ENCODE results near the gene FRMD4B. TPM values are rescaled to one million over a fixed set of nuclear protein-coding genes. Genes with fewer than 3 reads are reported as not detected.

The FRMD4B gene
- total RNA-seq, 2 donors from 2014 or later = 30.6 to 37.8 TPM

DNA sequence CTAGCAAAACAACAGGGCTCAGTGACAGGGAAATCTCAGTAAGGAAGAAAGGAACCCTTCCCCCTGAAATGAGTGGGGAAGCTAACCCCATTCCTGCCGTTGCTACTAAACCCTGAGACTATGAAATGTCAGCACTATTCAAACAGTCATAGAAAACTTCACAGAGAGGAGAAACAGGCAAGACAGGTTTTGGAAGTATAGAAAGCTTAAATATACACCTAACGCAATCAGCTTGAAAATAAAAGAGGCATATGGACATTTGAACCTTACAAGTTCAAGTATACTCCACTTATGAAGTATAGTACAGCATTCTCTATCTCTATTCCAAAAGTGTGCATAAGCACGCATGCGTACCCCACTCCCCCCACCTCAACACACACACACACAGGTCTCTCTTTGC lies 17.6 kb upstream of the FRMD4B start:
- peaks cover 0 to 7% of the 10 kb centered on the region in 2 donors for H3K9me3 ChIP-seq
- no peak overlapping the region for H3K27ac ChIP-seq
- peaks cover 0 to 16% of the 10 kb centered on the region in 2 donors for H3K4me1 ChIP-seq
- DNase-seq (ENCODE audit: low spot score) = no peak
- TF ChIP-seq, protein P1, sequence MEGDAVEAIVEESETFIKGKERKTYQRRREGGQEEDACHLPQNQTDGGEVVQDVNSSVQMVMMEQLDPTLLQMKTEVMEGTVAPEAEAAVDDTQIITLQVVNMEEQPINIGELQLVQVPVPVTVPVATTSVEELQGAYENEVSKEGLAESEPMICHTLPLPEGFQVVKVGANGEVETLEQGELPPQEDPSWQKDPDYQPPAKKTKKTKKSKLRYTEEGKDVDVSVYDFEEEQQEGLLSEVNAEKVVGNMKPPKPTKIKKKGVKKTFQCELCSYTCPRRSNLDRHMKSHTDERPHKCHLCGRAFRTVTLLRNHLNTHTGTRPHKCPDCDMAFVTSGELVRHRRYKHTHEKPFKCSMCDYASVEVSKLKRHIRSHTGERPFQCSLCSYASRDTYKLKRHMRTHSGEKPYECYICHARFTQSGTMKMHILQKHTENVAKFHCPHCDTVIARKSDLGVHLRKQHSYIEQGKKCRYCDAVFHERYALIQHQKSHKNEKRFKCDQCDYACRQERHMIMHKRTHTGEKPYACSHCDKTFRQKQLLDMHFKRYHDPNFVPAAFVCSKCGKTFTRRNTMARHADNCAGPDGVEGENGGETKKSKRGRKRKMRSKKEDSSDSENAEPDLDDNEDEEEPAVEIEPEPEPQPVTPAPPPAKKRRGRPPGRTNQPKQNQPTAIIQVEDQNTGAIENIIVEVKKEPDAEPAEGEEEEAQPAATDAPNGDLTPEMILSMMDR (IDR thresholded peaks at IDR 0.05) = no peak
- H3K27me3 ChIP-seq = no peaks in the 10 kb centered on the region
- no peak overlapping the region for H3K4me3 ChIP-seq
- no peaks in the 10 kb centered on the region for H3K36me3 ChIP-seq

DNA sequence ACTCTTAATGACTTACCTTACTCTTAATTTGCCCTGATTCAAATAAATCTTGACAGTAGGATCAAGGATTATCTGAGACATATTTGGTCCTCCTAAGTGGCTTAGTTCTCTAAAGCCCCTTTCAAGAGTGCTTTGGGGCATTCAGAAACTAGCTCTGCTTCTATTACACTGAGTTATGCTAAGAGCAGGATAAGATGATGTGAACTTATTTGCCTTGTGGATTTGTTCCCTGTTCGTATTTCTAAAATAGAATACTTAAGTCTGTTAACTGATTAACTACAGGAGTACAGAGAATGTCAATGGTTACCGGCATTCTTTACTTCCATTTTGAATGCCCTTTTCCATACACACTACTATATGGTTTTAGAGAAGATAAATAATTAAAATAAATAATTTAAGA lies 14.8 kb upstream of the FRMD4B start:
- DNase-seq (ENCODE audit: low spot score) = no peak
- no peaks in the 10 kb centered on the region for H3K36me3 ChIP-seq
- TF ChIP-seq, protein P1 (IDR thresholded peaks at IDR 0.05) = no peak
- H3K4me1 ChIP-seq = peaks cover 0 to 5% of the 10 kb centered on the region in 2 donors
- no peaks in the 10 kb centered on the region for H3K27me3 ChIP-seq
- peak overlapping the region in 1 of 2 donors; percentile 37 for H3K27ac ChIP-seq
- no peak overlapping the region for H3K4me3 ChIP-seq
- H3K9me3 ChIP-seq = peaks cover 0 to 15% of the 10 kb centered on the region in 2 donors

DNA sequence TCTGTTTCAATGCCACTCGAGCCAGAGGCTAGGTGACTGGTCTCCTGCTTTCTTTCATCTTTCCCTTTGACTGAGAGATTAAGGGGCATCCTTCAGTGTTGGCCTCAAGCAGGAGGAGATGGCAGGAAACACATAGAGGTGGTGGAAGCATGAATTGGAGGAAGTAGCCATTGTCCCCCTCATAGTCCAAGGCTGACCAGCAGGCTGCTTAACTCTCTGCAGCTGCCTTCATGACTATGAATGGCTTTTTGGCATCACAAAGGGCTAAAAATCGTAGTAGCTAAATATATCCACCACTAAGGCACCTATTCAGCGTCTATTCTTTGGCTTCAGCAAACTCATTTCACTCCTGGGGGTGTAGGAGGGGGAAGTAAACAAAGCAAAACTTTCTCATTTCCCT lies 7.0 kb upstream of the FRMD4B start:
- Histone ChIP-seq H3K36me3 (no peaks in the 10 kb centered on the region), H3K9me3 (peaks cover 0 to 8% of the 10 kb centered on the region in 2 donors), H3K27ac (no peak overlapping the region), H3K27me3 (no peaks in the 10 kb centered on the region), H3K4me1 (peaks cover 0 to 31% of the 10 kb centered on the region in 2 donors), H3K4me3 (no peak overlapping the region)
- no peak for DNase-seq (ENCODE audit: low spot score)
- TF ChIP-seq, protein P1 (IDR thresholded peaks at IDR 0.05) = no peak

DNA sequence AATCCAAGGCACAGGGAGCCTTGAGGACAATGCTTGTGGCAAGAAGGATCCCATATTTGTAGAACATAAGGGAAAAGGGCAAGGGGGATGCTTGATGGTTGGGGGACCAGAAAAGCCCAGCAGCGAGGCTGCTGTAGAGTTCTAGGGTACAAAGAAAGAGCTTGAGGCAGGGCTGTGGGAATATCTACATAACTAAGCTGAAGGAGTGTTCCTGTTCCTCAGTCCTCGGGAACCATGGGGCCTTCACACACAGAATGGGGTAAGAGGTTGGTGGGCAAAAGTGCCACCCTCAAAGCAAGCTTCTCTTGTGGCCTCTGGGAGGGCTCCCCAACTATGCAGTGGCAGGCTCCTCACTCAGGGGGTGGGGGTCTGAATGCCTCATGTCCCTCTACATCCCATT lies 6.5 kb upstream of the FRMD4B start:
- TF ChIP-seq, protein P1 (IDR thresholded peaks at IDR 0.05) = no peak
- no peak overlapping the region for H3K4me3 ChIP-seq
- peaks cover 0 to 8% of the 10 kb centered on the region in 2 donors for H3K9me3 ChIP-seq
- DNase-seq (ENCODE audit: low spot score) = no peak
- H3K27me3 ChIP-seq = no peaks in the 10 kb centered on the region
- H3K4me1 ChIP-seq = peaks cover 0 to 31% of the 10 kb centered on the region in 2 donors
- no peak overlapping the region for H3K27ac ChIP-seq
- H3K36me3 ChIP-seq = no peaks in the 10 kb centered on the region

DNA sequence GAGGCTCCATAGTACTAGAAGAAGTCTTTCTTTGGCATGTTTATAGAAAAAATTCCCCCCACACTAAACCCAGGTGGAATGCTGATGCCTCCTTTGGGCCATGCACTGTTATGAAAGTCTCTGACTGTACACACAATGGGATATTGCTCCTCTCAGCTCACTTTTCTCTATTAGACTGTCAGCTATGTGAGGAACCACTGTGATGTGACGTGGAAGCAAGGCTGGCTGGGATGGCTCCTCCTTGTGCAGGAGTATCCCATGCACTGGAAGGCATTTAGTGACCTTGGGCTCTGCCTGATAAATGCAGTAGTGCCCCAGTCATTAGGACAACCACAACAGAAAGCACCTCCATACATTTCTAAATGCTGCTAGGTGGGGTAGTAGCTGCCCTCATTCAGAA lies 5.7 kb upstream of the FRMD4B start:
- TF ChIP-seq, protein P1 (IDR thresholded peaks at IDR 0.05) = no peak
- Histone ChIP-seq H3K9me3 (peaks cover 0 to under 1% of the 10 kb centered on the region in 2 donors), H3K27me3 (no peaks in the 10 kb centered on the region), H3K27ac (no peak overlapping the region), H3K36me3 (no peaks in the 10 kb centered on the region), H3K4me3 (no peak overlapping the region), H3K4me1 (peaks cover 0 to 34% of the 10 kb centered on the region in 2 donors)
- no peak for DNase-seq (ENCODE audit: low spot score)

DNA sequence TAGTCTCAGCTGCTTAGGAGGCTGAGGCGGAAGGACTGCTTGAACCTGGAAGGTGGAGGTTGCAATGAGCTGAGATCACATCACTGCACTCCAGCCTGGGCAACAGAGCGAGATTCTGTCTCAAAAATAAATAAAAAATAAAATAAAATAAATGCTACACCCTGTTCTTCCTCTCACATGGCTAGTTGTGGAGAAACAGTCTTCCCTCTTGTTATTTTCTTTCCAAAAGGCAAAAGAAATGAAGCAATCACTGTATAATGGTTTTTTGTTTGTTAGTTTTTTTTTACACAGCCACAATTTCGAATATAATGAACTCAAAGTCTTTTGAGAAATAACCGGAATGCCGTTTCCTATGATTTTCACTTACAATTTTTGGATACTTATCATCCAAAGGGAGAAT lies 4.9 kb upstream of the FRMD4B start:
- Histone ChIP-seq H3K4me3 (no peak overlapping the region), H3K4me1 (peaks cover 0 to 39% of the 10 kb centered on the region in 2 donors), H3K27me3 (no peaks in the 10 kb centered on the region), H3K36me3 (no peaks in the 10 kb centered on the region), H3K27ac (no peak overlapping the region), H3K9me3 (no peaks in the 10 kb centered on the region)
- no peak for DNase-seq (ENCODE audit: low spot score)
- TF ChIP-seq, protein P1 (IDR thresholded peaks at IDR 0.05) = no peak
